LoVo (cell line): Measurements from ENCODE around the gene HSBP1L1.

Source experiments
- DNase-seq: peaks from one replicate; pipeline ENCODE4 v3.0.0-alpha.2; 2016; ENCODE audit warnings: low spot score

Gene HSBP1L1

GRCh38 chr18:79945118-79946042, 19.1 kb upstream of the HSBP1L1 start:
- DNase-seq: no peak

- no peak for DNase-seq
These were observed 17.2 kb upstream of the HSBP1L1 start for GRCh38 chr18:79947054-79947755.

- no peak for DNase-seq
These were observed 16.4 kb upstream of the HSBP1L1 start for GRCh38 chr18:79947881-79948610.

- no peak for DNase-seq
These were observed 15.6 kb upstream of the HSBP1L1 start for GRCh38 chr18:79948719-79949411.

GRCh38 chr18:79949697-79950487, 14.6 kb upstream of the HSBP1L1 start:
- DNase-seq: no peak

GRCh38 chr18:79950515-79951341, 13.7 kb upstream of the HSBP1L1 start:
- peak; percentile 22 for DNase-seq

GRCh38 chr18:79951545-79952455, 12.6 kb upstream of the HSBP1L1 start, which contains the start of gene SLC66A2:
Gene SLC66A2, minus strand, starts transcription at chr18:79951653. Its CDS starts 727 bp downstream, at chr18:79950926.
- peak; percentile 85 for DNase-seq

GRCh38 chr18:79952456-79952995, 11.9 kb upstream of the HSBP1L1 start:
- no peak for DNase-seq

GRCh38 chr18:79952996-79953559, 11.4 kb upstream of the HSBP1L1 start:
- DNase-seq: no peak

GRCh38 chr18:79953971-79954651, 10.3 kb upstream of the HSBP1L1 start:
- DNase-seq: no peak

- no peak for DNase-seq
These were observed 9.7 kb upstream of the HSBP1L1 start for GRCh38 chr18:79954791-79955190.

- no peak for DNase-seq
These were observed 9.0 kb upstream of the HSBP1L1 start for GRCh38 chr18:79955302-79956075.

- DNase-seq: no peak
These were observed 8.2 kb upstream of the HSBP1L1 start for GRCh38 chr18:79956276-79956675.

GRCh38 chr18:79958981-79959380, 5.5 kb upstream of the HSBP1L1 start:
- no peak for DNase-seq

GRCh38 chr18:79960161-79960801, 4.2 kb upstream of the HSBP1L1 start:
- peak; percentile 55 for DNase-seq

- DNase-seq: no peak
These were observed 3.4 kb upstream of the HSBP1L1 start for GRCh38 chr18:79960921-79961526.
